CD4-positive, alpha-beta memory T cell (primary cell): ENCODE results near the gene NAB2. TPM values are rescaled to one million over a fixed set of nuclear protein-coding genes. Genes with fewer than 3 reads are reported as not detected.

Source experiments
- CTCF ChIA-PET: fragments of 350-600 bp; sonication (Branson Sonifier 250); formaldehyde crosslinking; loops from one replicate; lab custom pipeline; 2021; ENCODE audit warnings: inconsistent platforms; ENCODE audit not compliant: partially characterized antibody; lab: Charles Lee
- POLR2A ChIA-PET: fragments of 350-600 bp; sonication (Branson Sonifier 250); formaldehyde crosslinking; loops from one replicate; lab custom pipeline; 2021; ENCODE audit not compliant: partially characterized antibody; lab: Charles Lee
- DNase-seq, 5 donors: peaks; one replicate each; pipeline versions ENCODE4 v3.0.0 to v3.0.0-alpha.2; 2020 to 2022; ENCODE audit warnings: mixed read lengths in 1 of 5
- H3K27ac ChIP-seq: one replicate; pipeline ENCODE4 v1.7.0; 2013; ENCODE audit warnings: low read depth, low read length
- H3K27me3 ChIP-seq: 2 replicates; pipeline ENCODE4 v1.7.0; 2013; ENCODE audit warnings: mild to moderate bottlenecking, low read length, moderate library complexity; ENCODE audit not compliant: insufficient read depth
- H3K36me3 ChIP-seq: 2 replicates; pipeline ENCODE4 v1.7.0; 2013; ENCODE audit warnings: mild to moderate bottlenecking, low read length, moderate library complexity; ENCODE audit not compliant: insufficient read depth
- H3K4me1 ChIP-seq: 2 replicates; pipeline ENCODE4 v1.7.0; 2013; ENCODE audit warnings: mild to moderate bottlenecking, low read length, moderate library complexity; ENCODE audit not compliant: insufficient read depth
- H3K4me3 ChIP-seq, 2 donors: one replicate each; pipeline ENCODE4 v1.7.0; 2013; ENCODE audit warnings: low read length in 2 of 2, mild to moderate bottlenecking in 1 of 2
- H3K9me3 ChIP-seq, 2 donors: one replicate each; pipeline ENCODE4 v1.7.0; 2013; ENCODE audit warnings: low read length in 2 of 2, control low read depth in 1 of 2; ENCODE audit not compliant: control insufficient read depth in 1 of 2
- H3K27ac Mint-ChIP-seq, 7 donors: one replicate each; pipeline ENCODE4 v1.8.0; 2020 to 2021; ENCODE audit warnings: mixed read lengths in 7 of 7, mild to moderate bottlenecking in 6 of 7, inconsistent platforms in 3 of 7, moderate library complexity in 3 of 7
- H3K27me3 Mint-ChIP-seq, 2 donors: one replicate each; pipeline ENCODE4 v1.8.0; 2020 to 2021; ENCODE audit warnings: mixed read lengths in 2 of 2
- H3K36me3 Mint-ChIP-seq, 2 donors: one replicate each; pipeline ENCODE4 v1.8.0; 2020 to 2021; ENCODE audit warnings: mixed read lengths in 2 of 2, inconsistent platforms in 1 of 2, mild to moderate bottlenecking in 1 of 2
- H3K4me1 Mint-ChIP-seq, 4 donors: one replicate each; pipeline ENCODE4 v1.8.0; 2020 to 2021; ENCODE audit warnings: mixed read lengths in 4 of 4, mild to moderate bottlenecking in 1 of 4
- H3K4me3 Mint-ChIP-seq, 8 donors: one replicate each; pipeline ENCODE4 v1.8.0; 2020 to 2021; ENCODE audit warnings: mixed read lengths in 8 of 8, mild to moderate bottlenecking in 7 of 8, moderate library complexity in 6 of 8, inconsistent platforms in 3 of 8
- H3K9me3 Mint-ChIP-seq, 8 donors: one replicate each; pipeline ENCODE4 v1.8.0; 2020 to 2021; ENCODE audit warnings: mixed read lengths in 8 of 8, mild to moderate bottlenecking in 5 of 8, inconsistent platforms in 3 of 8, moderate library complexity in 1 of 8
- intact Hi-C: fragments of 100-400 bp; cut with micrococcal nuclease; formaldehyde crosslinking; loops from one replicate; pipeline ENCODE4 v1.15.1; 2023
- polyA plus RNA-seq, 2 donors: library from polyadenylated mRNA; unstranded; fragments of 300-500 nt; fragmentation: Illumina TruSeq; gene quantifications; one replicate each; pipeline ENCODE4 v1.2.3, GENCODE V29; 2021
- total RNA-seq, 2 experiments: library from RNA; stranded (reverse); gene quantifications; one replicate each; pipeline ENCODE4 v1.2.3, GENCODE V29; 2021

The NAB2 gene
- total and polyA plus RNA-seq, 4 experiments from 2014 or later = 0.41 to 19.5 (median 9.6) TPM

DNA sequence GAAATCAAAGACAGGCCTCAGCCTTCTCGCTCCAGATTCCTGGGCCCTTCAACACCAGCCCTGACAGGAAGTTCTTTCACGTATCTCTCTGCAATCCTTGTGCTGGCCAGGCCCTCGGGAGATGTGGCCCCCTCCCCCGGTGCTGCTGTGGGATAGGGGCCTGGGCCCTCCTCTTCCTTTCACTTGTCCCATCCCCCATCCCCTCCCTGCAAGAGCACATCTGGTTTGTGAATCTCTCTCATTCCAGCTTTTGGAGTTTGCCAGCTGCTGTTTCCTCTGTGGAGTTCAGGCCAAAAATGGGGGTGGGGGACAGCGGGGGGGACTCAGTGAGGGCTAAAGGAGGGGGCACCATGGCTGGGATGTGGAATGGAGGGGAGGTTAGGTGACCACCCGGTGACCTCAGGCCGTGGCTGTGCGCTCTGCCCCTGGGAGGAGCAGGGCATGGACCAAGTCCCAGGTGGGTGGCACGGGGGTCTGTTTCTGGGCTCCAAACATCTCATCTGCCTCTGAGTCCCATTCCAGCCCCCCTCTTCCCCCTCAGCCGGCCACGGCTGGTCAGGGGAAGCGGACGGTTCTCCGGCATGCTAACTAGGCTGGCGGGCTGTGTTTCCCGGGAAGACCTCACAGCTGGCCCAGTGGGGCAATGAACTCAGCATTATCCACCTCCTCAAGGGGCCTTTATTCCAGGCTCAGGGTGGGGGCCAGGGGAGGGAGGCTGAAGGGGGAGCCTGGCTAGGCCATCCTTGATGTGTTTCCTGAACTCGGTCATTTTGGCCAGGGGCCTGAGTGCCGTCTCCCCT, 46.8 kb downstream of the NAB2 start:
- ChIA-PET CTCF (interaction anchor here (1.1 to 3.0 kb wide), 4 partner anchors 11 to 74 kb away, joined by 3 to 15 read pairs (median 4); no protein-coding TSS in a partner anchor), POLR2A (no interaction called here)
- Mint-ChIP-seq H3K9me3 (no peaks in the 10 kb centered on the region), H3K4me1 (peaks cover 0 to 8% (median 3%) of the 10 kb centered on the region in 4 donors), H3K4me3 (no peak overlapping the region), H3K36me3 (peaks cover 0 to 4% of the 10 kb centered on the region in 2 donors), H3K27ac (no peak overlapping the region), H3K27me3 (no peaks in the 10 kb centered on the region)
- Histone ChIP-seq H3K4me3 (no peak overlapping the region), H3K27ac (no peak overlapping the region), H3K36me3 (no peaks in the 10 kb centered on the region), H3K4me1 (no peaks in the 10 kb centered on the region), H3K27me3 (no peaks in the 10 kb centered on the region), H3K9me3 (no peaks in the 10 kb centered on the region)
- intact Hi-C loops = no loop called here
- no peak for DNase-seq

DNA sequence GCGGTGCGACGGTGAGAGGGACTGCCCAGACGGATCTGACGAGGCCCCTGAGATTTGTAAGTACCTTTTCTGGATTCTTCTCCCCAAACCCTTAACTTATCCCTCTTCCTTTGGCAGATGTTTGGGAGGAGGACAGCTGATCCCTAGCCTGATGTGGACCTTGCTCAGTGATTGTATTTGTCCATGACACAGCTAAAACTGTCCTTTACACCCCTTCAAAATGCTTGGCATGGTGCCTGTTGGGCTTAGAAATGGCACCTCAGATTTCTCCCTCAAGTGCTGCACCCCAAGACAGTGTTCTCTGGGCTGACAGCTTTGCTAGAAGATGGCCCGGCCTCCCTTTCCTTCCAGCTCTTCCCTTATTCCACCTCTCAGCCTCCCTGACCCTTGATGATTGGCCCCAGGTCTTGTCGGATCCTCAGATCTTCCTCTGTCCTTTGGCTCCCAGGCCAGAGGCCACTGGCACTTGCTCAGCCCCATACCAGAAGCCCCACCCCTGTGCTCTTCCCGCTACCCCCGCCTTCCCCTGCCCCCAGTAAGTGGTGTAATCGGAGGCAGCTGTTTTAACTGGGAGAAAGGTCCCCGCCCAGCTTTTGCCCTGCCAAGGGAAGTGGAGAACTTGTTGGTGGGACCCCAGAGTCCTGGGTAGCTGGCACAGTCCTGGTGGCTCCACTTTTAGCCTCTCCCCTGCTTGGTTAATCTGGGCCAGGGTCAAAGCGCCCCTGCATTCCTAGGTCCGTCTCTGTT, 49.8 kb downstream of the NAB2 start:
- ChIA-PET POLR2A (no interaction called here), CTCF (interaction anchor here (0.8 to 0.9 kb wide), 2 partner anchors 14 to 38 kb away, joined by 3 to 4 read pairs; no protein-coding TSS in a partner anchor)
- Mint-ChIP-seq H3K36me3 (peaks cover 0 to 4% of the 10 kb centered on the region in 2 donors), H3K27me3 (no peaks in the 10 kb centered on the region), H3K27ac (no peak overlapping the region), H3K4me3 (no peak overlapping the region), H3K4me1 (peaks cover 0 to 3% (median 0%) of the 10 kb centered on the region in 4 donors), H3K9me3 (no peaks in the 10 kb centered on the region)
- H3K4me1 ChIP-seq = no peaks in the 10 kb centered on the region
- intact Hi-C loops = no loop called here
- H3K9me3 ChIP-seq = no peaks in the 10 kb centered on the region
- DNase-seq = no peak
- no peak overlapping the region for H3K4me3 ChIP-seq
- no peak overlapping the region for H3K27ac ChIP-seq
- H3K36me3 ChIP-seq = no peaks in the 10 kb centered on the region
- no peaks in the 10 kb centered on the region for H3K27me3 ChIP-seq

DNA sequence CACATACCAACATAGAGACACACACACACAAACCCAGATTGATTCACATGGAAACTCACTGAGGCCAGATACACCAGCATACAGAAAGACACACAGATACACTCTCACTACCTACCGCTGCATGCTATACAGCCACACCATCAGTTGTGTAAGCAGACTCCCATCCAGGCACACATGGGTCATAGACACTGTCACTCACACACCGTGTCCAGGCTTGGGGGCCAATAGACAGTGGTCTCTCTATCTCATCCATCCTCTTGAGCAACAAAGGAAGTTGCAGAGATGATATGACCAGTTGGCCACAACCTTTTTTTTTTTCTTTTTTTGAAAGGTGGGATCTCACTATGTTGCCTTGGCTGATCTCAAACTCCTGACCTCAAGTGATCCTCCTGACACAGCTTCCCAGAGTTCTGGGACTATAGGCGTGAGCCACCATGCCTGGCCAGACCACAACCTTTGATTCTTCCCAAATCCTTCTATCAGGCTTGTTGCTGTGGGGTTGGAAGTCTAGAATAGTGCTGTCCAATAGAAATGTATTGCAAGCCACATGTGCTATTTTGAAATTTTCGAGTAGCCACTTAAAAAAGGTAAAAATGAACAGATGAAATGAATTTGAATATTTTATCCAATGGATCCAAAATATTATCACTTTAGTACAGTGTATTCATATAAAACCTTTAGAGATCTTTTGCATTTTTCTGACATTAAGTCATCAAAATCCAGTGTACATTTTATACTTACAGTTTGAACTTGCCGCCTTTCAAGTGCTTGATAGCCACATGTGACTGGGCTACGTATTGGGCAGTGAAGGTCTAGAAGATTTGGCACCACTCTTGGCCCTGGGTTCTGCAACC, 51.1 kb downstream of the NAB2 start:
- Mint-ChIP-seq H3K4me3 (no peak overlapping the region), H3K9me3 (no peaks in the 10 kb centered on the region), H3K36me3 (peaks cover 0 to 4% of the 10 kb centered on the region in 2 donors), H3K27ac (no peak overlapping the region), H3K4me1 (peaks cover 0 to 3% (median 0%) of the 10 kb centered on the region in 4 donors), H3K27me3 (no peaks in the 10 kb centered on the region)
- DNase-seq = no peak
- ChIA-PET POLR2A (no interaction called here), CTCF (no interaction called here)
- Histone ChIP-seq H3K36me3 (no peaks in the 10 kb centered on the region), H3K4me1 (no peaks in the 10 kb centered on the region), H3K27ac (no peak overlapping the region), H3K4me3 (no peak overlapping the region), H3K27me3 (no peaks in the 10 kb centered on the region), H3K9me3 (no peaks in the 10 kb centered on the region)
- intact Hi-C loops = no loop called here

DNA sequence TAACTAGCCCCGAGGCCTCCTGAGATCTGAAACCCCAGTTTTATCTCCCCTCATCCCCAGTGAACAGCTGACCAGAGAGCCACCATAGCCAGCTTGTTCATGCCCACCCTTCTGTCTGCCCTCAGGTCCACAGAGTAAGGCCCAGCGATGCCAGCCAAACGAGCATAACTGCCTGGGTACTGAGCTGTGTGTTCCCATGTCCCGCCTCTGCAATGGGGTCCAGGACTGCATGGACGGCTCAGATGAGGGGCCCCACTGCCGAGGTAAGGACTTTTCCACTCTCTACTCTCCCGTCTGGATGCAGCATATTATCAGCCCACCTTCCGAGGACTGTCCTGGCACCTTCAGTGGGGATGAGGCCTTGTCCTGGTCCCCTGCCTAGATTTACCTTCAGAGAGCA, 52.3 kb downstream of the NAB2 start:
- intact Hi-C loops = no loop called here
- H3K27ac Mint-ChIP-seq = no peak overlapping the region
- no peak overlapping the region for H3K4me3 Mint-ChIP-seq
- no peak overlapping the region for H3K4me3 ChIP-seq
- no peak for DNase-seq
- H3K9me3 ChIP-seq = no peaks in the 10 kb centered on the region
- H3K27ac ChIP-seq = no peak overlapping the region
- no peaks in the 10 kb centered on the region for H3K27me3 ChIP-seq
- no peaks in the 10 kb centered on the region for H3K9me3 Mint-ChIP-seq
- POLR2A ChIA-PET = no interaction called here
- CTCF ChIA-PET = no interaction called here
- peaks cover 0 to 4% of the 10 kb centered on the region in 2 donors for H3K36me3 Mint-ChIP-seq
- peaks cover 0 to 3% (median 0%) of the 10 kb centered on the region in 4 donors for H3K4me1 Mint-ChIP-seq
- no peaks in the 10 kb centered on the region for H3K4me1 ChIP-seq
- H3K36me3 ChIP-seq = no peaks in the 10 kb centered on the region
- H3K27me3 Mint-ChIP-seq = no peaks in the 10 kb centered on the region

DNA sequence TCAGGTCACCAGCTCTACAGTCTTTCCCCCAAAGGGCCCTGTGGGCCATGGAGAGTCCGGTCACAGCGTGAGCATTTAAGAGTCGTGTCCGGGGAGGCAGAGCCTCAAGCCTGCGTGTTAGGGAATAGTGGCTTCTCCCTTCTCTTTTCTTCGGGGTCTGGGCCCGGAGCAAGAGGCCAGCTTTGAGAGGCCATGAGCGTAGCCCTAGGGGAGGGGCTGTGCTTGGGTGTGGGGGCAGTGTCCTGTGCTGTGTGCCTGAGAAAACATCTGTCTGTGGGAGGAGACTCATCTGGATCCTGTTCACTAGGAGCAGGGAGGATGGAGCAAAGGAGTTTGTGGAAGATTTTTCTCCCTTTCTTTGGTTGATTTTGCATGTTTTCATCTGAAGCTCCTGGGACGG, 53.2 kb downstream of the NAB2 start:
- peaks cover 0 to 4% of the 10 kb centered on the region in 2 donors for H3K36me3 Mint-ChIP-seq
- H3K27me3 Mint-ChIP-seq = no peaks in the 10 kb centered on the region
- no peaks in the 10 kb centered on the region for H3K27me3 ChIP-seq
- no peak for DNase-seq
- ChIA-PET CTCF (no interaction called here), POLR2A (no interaction called here)
- no peak overlapping the region for H3K27ac ChIP-seq
- H3K27ac Mint-ChIP-seq = no peak overlapping the region
- no peaks in the 10 kb centered on the region for H3K9me3 Mint-ChIP-seq
- H3K9me3 ChIP-seq = no peaks in the 10 kb centered on the region
- H3K4me1 Mint-ChIP-seq = peaks cover 0 to 3% (median 0%) of the 10 kb centered on the region in 4 donors
- H3K4me3 ChIP-seq = no peak overlapping the region
- H3K4me3 Mint-ChIP-seq = no peak overlapping the region
- H3K36me3 ChIP-seq = no peaks in the 10 kb centered on the region
- H3K4me1 ChIP-seq = no peaks in the 10 kb centered on the region
- intact Hi-C loops = no loop called here

DNA sequence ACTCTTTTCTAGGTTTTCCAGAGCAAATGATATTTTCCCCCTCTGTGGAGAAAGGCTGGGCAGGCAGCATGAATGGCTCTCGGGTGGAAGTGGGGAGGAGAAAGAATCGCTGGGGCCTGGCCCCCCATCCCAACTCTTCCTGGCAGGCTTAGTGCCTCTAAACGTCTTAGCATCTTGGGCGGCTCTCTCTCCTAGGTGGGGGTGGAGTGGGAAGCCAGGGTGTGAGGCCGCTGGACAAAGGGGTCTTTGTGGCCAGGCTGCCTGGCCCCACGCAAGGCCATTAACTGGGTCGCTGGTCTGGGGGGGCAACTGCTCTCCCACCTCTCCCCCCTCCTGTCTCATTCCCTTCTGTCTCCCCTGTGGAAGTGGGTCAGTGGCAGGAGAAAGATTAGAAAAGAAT, 53.8 kb downstream of the NAB2 start:
- no peak overlapping the region for H3K27ac ChIP-seq
- no peaks in the 10 kb centered on the region for H3K4me1 ChIP-seq
- no peak overlapping the region for H3K4me3 ChIP-seq
- no peaks in the 10 kb centered on the region for H3K27me3 Mint-ChIP-seq
- H3K27ac Mint-ChIP-seq = no peak overlapping the region
- H3K9me3 Mint-ChIP-seq = no peaks in the 10 kb centered on the region
- H3K27me3 ChIP-seq = no peaks in the 10 kb centered on the region
- no peak overlapping the region for H3K4me3 Mint-ChIP-seq
- DNase-seq = no peak
- intact Hi-C loops = no loop called here
- CTCF ChIA-PET = no interaction called here
- H3K4me1 Mint-ChIP-seq = peaks cover 0 to 3% (median 0%) of the 10 kb centered on the region in 4 donors
- no peaks in the 10 kb centered on the region for H3K36me3 ChIP-seq
- no peaks in the 10 kb centered on the region for H3K9me3 ChIP-seq
- H3K36me3 Mint-ChIP-seq = peaks cover 0 to 4% of the 10 kb centered on the region in 2 donors
- POLR2A ChIA-PET = no interaction called here
